Measurements from ENCODE around the gene CHST15. TPM values are rescaled to one million over a fixed set of nuclear protein-coding genes. Genes with fewer than 3 reads are reported as not detected.

CHST15 gene
- total and polyA plus RNA-seq, 2 of the 8 experiments (the other 6 are each of a cell fraction or from before 2014, with no cell fraction given): 8.8 to 9.1 TPM

GRCh38 chr10:124130198-124130900 lies 37.0 kb upstream of the CHST15 start:
- no peak for FAIRE-seq
- no peak overlapping the region for H2BK12ac ChIP-seq (ENCODE audit: low read depth, low read length)
- TF ChIP-seq CHD1 (IDR thresholded peaks at IDR 0.05; ENCODE audit: low read depth, low read length) (no peak), SRF (IDR thresholded peaks at IDR 0.05; ENCODE audit: low read depth, low read length) (no peak), HDAC2 (IDR thresholded peaks at IDR 0.05; ENCODE audit: borderline replicate concordance in 1 of 2, low read depth in 2 of 2, low read length in 2 of 2) (no peak), EP300 (IDR thresholded peaks at IDR 0.05; ENCODE audit: borderline replicate concordance in 1 of 2, low read depth in 2 of 2, low read length in 2 of 2) (no peak), NANOG (IDR thresholded peaks at IDR 0.05; ENCODE audit: insufficient read depth, low read depth, low read length, poor library complexity, severe bottlenecking) (no peak), POU5F1 (IDR thresholded peaks at IDR 0.05; ENCODE audit: low read depth, low read length) (no peak), SIN3A (conservative IDR thresholded peaks at IDR 0.05 in 1 of 2, IDR thresholded peaks at IDR 0.05 in 1 of 2; ENCODE audit: low read depth in 1 of 2, low read length in 2 of 2) (no peak), SP2 (IDR thresholded peaks at IDR 0.05; ENCODE audit: low read length) (no peak)

More at GRCh38 chr10:124130198-124130900, 37.0 kb upstream of the CHST15 start:
- Histone ChIP-seq H4K5ac (ENCODE audit: insufficient read length, low read depth, low read length) (no peak overlapping the region), H3K27ac (ENCODE audit: low read depth, low read length) (no peak overlapping the region), H2BK15ac (ENCODE audit: low read length) (no peak overlapping the region), H3K56ac (replicated peaks; ENCODE audit: insufficient read length, low read depth, low read length) (no peak overlapping the region), H3K14ac (ENCODE audit: insufficient read length) (no peak overlapping the region), H3K27me3 (replicated peaks in 1 of 4; ENCODE audit: control insufficient read depth in 3 of 4, extremely low read depth in 1 of 4, insufficient read depth in 3 of 4, low read length in 3 of 4) (peaks cover 0 to 2% (median 0%) of the 10 kb centered on the region in 4 experiments; a peak in 1 of 7 replicates), H3K18ac (ENCODE audit: extremely low read depth, low read length) (no peak overlapping the region), H3K23ac (ENCODE audit: insufficient read length) (no peak overlapping the region), H2BK120ac (replicated peaks; ENCODE audit: low read depth, low read length) (no peak overlapping the region), H3K79me1 (ENCODE audit: low read depth, low read length) (no peaks in the 10 kb centered on the region), H3K4me2 (ENCODE audit: insufficient read depth in 1 of 2, low read depth in 2 of 2, low read length in 2 of 2) (no peak overlapping the region), H3K4me1 (replicated peaks in 1 of 4; ENCODE audit: control insufficient read depth in 3 of 4, insufficient read depth in 4 of 4, low read length in 3 of 4) (peaks cover 0 to 2% (median 0%) of the 10 kb centered on the region in 4 experiments; a peak in 2 of 7 replicates), H3K36me3 (ENCODE audit: control insufficient read depth in 2 of 4, insufficient read depth in 4 of 4, low read length in 3 of 4) (no peaks in the 10 kb centered on the region), H2BK20ac (ENCODE audit: low read length) (no peak overlapping the region), H4K20me1 (replicated peaks in 1 of 2; ENCODE audit: control insufficient read depth in 1 of 2, insufficient read depth in 2 of 2, low read length in 2 of 2) (peaks cover 0 to 2% of the 10 kb centered on the region in 2 experiments), H3K79me2 (ENCODE audit: control insufficient read depth in 1 of 2, insufficient read depth in 2 of 2, low read length in 2 of 2) (no peaks in the 10 kb centered on the region), H3K9me3 (ENCODE audit: insufficient read depth in 2 of 2, low read depth in 1 of 2, low read length in 1 of 2) (no peaks in the 10 kb centered on the region), H4K91ac (replicated peaks; ENCODE audit: insufficient read length, low read length) (no peak overlapping the region), H3K23me2 (ENCODE audit: low read depth, low read length) (peaks cover under 1% of the 10 kb centered on the region; the same call in 1 of the 2 replicates), H3K4me3 (ENCODE audit: extremely low read depth in 1 of 4, insufficient read depth in 2 of 4, low read depth in 3 of 4, low read length in 4 of 4) (no peak overlapping the region), H2BK5ac (ENCODE audit: low read depth, low read length) (no peak overlapping the region), H3K4ac (replicated peaks; ENCODE audit: insufficient read length, low read depth, low read length) (no peak overlapping the region), H3K9ac (replicated peaks in 1 of 4; ENCODE audit: extremely low read depth in 1 of 4, low read depth in 3 of 4, low read length in 3 of 4) (no peak overlapping the region), H4K8ac (ENCODE audit: extremely low read depth, insufficient read depth, low read length) (no peak overlapping the region; the same call in 1 of the 2 replicates), H2AFZ (ENCODE audit: low read length) (no peak overlapping the region), H2AK5ac (ENCODE audit: low read depth, low read length) (no peak overlapping the region)
- 76% methylated on average over 6 of the region's 7 CpGs; no CpG with 5 or more reads in 1 of the 2 experiments for WGBS, 2 experiments (ENCODE audit: extremely low coverage in 1 of 2, insufficient coverage in 1 of 2, insufficient read length in 1 of 2, insufficient replicate concordance in 2 of 2, low coverage in 1 of 2, low lambda C conversion rate in 2 of 2, missing lambda C conversion rate in 1 of 2)
- no peak for DNase-seq (ENCODE audit: low read depth in 1 of 2, low spot score in 2 of 2)
- CTCF ChIA-PET (ENCODE audit: partially characterized antibody): interaction anchor here (1.0 to 2.3 kb wide), 6 partner anchors 11 to 259 kb away, joined by 3 to 12 read pairs (median 5); no protein-coding TSS in a partner anchor
- POLR2A ChIA-PET (ENCODE audit: partially characterized antibody): interaction anchor here (1.6 kb wide), 1 partner anchor 136 kb away, joined by 3 read pairs; no protein-coding TSS in a partner anchor
